K562 (cell line): Measurements from ENCODE around the gene KRT36. TPM values are rescaled to one million over a fixed set of nuclear protein-coding genes. Genes with fewer than 3 reads are reported as not detected.

ENCODE experiments used
- E2F6 ChIP-seq, 2 experiments: IDR thresholded peaks; 2 replicates each; pipeline ENCODE4 v1.6.1; 2011; ENCODE audit warnings: borderline replicate concordance in 1 of 2, control low read depth in 1 of 2, low read depth in 1 of 2, low read length in 1 of 2, mild to moderate bottlenecking in 1 of 2, mixed read lengths in 1 of 2, moderate library complexity in 1 of 2; ENCODE audit not compliant: insufficient read depth in 1 of 2, insufficient read length in 1 of 2, poor library complexity in 1 of 2, severe bottlenecking in 1 of 2; ENCODE audit errors: extremely low read depth in 1 of 2
- EHMT2 ChIP-seq: fragments of 450-650 bp; IDR thresholded peaks from 2 replicates; pipeline ENCODE4 v1.6.1; 2018; ENCODE audit warnings: antibody characterized with exemption
- ESRRB ChIP-seq: fragments of 250-450 bp; sonication (Bioruptor Pico); IDR thresholded peaks from 2 replicates; pipeline ENCODE4 v1.5.0; 2020; ENCODE audit warnings: mild to moderate bottlenecking, moderate library complexity, borderline replicate concordance
- GTF2F1 ChIP-seq: IDR thresholded peaks from 2 replicates; pipeline ENCODE4 v1.6.1; 2011; ENCODE audit warnings: low read depth, low read length, improper control_type of control experiment
- HIVEP1 ChIP-seq: fragments of 250-450 bp; sonication (Bioruptor Pico); IDR thresholded peaks from 2 replicates; pipeline ENCODE4 v1.4.0; 2020; ENCODE audit warnings: mild to moderate bottlenecking
- HOXB6 ChIP-seq: fragments of 250-450 bp; sonication (Bioruptor Pico); IDR thresholded peaks from 2 replicates; pipeline ENCODE4 v1.5.1; 2022; ENCODE audit warnings: mild to moderate bottlenecking, borderline replicate concordance
- NR2C1 ChIP-seq, 2 experiments: fragments of 450-650 bp; IDR thresholded peaks; 2 replicates each; pipeline ENCODE4 v1.6.1; 2017; ENCODE audit warnings: mild to moderate bottlenecking in 2 of 2, antibody characterized with exemption in 1 of 2, inconsistent platforms in 1 of 2, missing compliant biosample characterization in 1 of 2, missing genetic modification characterization in 1 of 2
- SOX6 ChIP-seq: fragments of 450-650 bp; IDR thresholded peaks from 2 replicates; pipeline ENCODE4 v1.6.1; 2014; ENCODE audit warnings: mild to moderate bottlenecking
- WHSC1 ChIP-seq: IDR thresholded peaks from one replicate; pipeline ENCODE4 v1.6.1; 2012; ENCODE audit warnings: low read length, control low read depth, inconsistent platforms
- ZNF668 ChIP-seq: fragments of 250-450 bp; sonication (Bioruptor Pico); IDR thresholded peaks from 2 replicates; pipeline ENCODE4 v1.8.0; 2022; ENCODE audit warnings: mild to moderate bottlenecking, inconsistent platforms
- ZNF77 ChIP-seq: fragments of 250-450 bp; sonication (Bioruptor Pico); IDR thresholded peaks from 2 replicates; pipeline ENCODE4 v1.5.0; 2020
- ZNF79 ChIP-seq: fragments of 250-450 bp; sonication (Bioruptor Pico); IDR thresholded peaks from 2 replicates; pipeline ENCODE4 v1.4.0; 2020; ENCODE audit warnings: low read depth, mild to moderate bottlenecking, moderate library complexity
- polyA plus RNA-seq, 8 experiments: library from polyadenylated mRNA; depleted of rRNA in 4 of 8; stranded (reverse) in 5 of 8; unstranded in 3 of 8; fragments of >200 nt; fragmentation: Nextera tagmentation in 2 of 8; fragmentation: Illumina TruSeq in 1 of 8; extraction: Ambion mirVana in 2 of 8; extraction: Trizol in 1 of 8; gene quantifications; 2 replicates each; pipeline versions ENCODE4 v1.2.1 to v1.2.3, GENCODE V29; 2011 to 2014; ENCODE audit warnings: inconsistent platforms in 1 of 8, missing spikeins in 1 of 8
- total RNA-seq, 7 experiments: library from RNA; depleted of rRNA in 6 of 7; stranded (reverse); fragments of >200 nt in 6 of 7; fragmentation: Illumina TruSeq in 2 of 7; extraction: Trizol in 2 of 7; gene quantifications; 2 replicates each; pipeline versions ENCODE4 v1.2.1 to v1.2.3, GENCODE V29; 2011 to 2021; ENCODE audit warnings: low replicate concordance in 1 of 7
- TF ChIP-seq, protein P1 (sequence below): sonication (generic); formaldehyde crosslinking; IDR thresholded peaks from 2 replicates; pipeline ENCODE4 v1.8.0; 2022; ENCODE audit warnings: missing genetic modification reagents, mild to moderate bottlenecking, borderline replicate concordance
- TF ChIP-seq, protein P2 (sequence below): fragments of 200-800 bp; sonication (Bioruptor generic); IDR thresholded peaks from 2 replicates; pipeline ENCODE4 v1.6.1; 2017; ENCODE audit warnings: missing genetic modification characterization, missing compliant biosample characterization
- TF ChIP-seq, protein P3 (sequence below): sonication (generic); formaldehyde crosslinking; IDR thresholded peaks from 2 replicates; pipeline ENCODE4 v1.8.1; 2023; ENCODE audit warnings: mild to moderate bottlenecking, missing genetic modification reagents
- TF ChIP-seq, protein P4 (sequence below): fragments of 450-650 bp; formaldehyde crosslinking; IDR thresholded peaks from 2 replicates; pipeline ENCODE4 v1.4.0; 2022; ENCODE audit warnings: missing genetic modification characterization

Gene KRT36
- total and polyA plus RNA-seq, 9 of the 15 experiments (the other 6 are each of a cell fraction or from before 2014, with no cell fraction given) = 0.04 TPM; not detected in 8

- TF ChIP-seq E2F6 (IDR thresholded peaks at IDR 0.05; ENCODE audit: borderline replicate concordance in 1 of 2, extremely low read depth in 1 of 2, insufficient read depth in 1 of 2, insufficient read length in 1 of 2, low read depth in 1 of 2, low read length in 1 of 2, poor library complexity in 1 of 2, severe bottlenecking in 1 of 2) (peak in 1 of 2 experiments; percentile 57), NR2C1 (IDR thresholded peaks at IDR 0.05) (no peak), NR2C1 (tag; IDR thresholded peaks at IDR 0.05) (0 out of 2 replicates have a peak, but pooled peaks have one; percentile 32), WHSC1 (no peak), GTF2F1 (no peak), ZNF77 (CRISPR knock-in tag) (no peak), ZNF668 (CRISPR knock-in tag) (no peak), ESRRB (CRISPR knock-in tag) (no peak), EHMT2 (peak; percentile 62; the same call in 1 of the 2 replicates), SOX6 (peak; percentile 85), ZNF79 (CRISPR knock-in tag) (0 out of 2 replicates have a peak, but pooled peaks have one; percentile 15), HOXB6 (CRISPR knock-in tag) (0 out of 2 replicates have a peak, but pooled peaks have one; percentile 46), HIVEP1 (CRISPR knock-in tag) (no peak)
- TF ChIP-seq, protein P1, sequence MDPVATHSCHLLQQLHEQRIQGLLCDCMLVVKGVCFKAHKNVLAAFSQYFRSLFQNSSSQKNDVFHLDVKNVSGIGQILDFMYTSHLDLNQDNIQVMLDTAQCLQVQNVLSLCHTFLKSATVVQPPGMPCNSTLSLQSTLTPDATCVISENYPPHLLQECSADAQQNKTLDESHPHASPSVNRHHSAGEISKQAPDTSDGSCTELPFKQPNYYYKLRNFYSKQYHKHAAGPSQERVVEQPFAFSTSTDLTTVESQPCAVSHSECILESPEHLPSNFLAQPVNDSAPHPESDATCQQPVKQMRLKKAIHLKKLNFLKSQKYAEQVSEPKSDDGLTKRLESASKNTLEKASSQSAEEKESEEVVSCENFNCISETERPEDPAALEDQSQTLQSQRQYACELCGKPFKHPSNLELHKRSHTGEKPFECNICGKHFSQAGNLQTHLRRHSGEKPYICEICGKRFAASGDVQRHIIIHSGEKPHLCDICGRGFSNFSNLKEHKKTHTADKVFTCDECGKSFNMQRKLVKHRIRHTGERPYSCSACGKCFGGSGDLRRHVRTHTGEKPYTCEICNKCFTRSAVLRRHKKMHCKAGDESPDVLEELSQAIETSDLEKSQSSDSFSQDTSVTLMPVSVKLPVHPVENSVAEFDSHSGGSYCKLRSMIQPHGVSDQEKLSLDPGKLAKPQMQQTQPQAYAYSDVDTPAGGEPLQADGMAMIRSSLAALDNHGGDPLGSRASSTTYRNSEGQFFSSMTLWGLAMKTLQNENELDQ (CRISPR knock-in tag) = no peak
- TF ChIP-seq, protein P2, sequence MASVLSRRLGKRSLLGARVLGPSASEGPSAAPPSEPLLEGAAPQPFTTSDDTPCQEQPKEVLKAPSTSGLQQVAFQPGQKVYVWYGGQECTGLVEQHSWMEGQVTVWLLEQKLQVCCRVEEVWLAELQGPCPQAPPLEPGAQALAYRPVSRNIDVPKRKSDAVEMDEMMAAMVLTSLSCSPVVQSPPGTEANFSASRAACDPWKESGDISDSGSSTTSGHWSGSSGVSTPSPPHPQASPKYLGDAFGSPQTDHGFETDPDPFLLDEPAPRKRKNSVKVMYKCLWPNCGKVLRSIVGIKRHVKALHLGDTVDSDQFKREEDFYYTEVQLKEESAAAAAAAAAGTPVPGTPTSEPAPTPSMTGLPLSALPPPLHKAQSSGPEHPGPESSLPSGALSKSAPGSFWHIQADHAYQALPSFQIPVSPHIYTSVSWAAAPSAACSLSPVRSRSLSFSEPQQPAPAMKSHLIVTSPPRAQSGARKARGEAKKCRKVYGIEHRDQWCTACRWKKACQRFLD = no peak; the same call in 1 of the 2 replicates
- TF ChIP-seq, protein P3, sequence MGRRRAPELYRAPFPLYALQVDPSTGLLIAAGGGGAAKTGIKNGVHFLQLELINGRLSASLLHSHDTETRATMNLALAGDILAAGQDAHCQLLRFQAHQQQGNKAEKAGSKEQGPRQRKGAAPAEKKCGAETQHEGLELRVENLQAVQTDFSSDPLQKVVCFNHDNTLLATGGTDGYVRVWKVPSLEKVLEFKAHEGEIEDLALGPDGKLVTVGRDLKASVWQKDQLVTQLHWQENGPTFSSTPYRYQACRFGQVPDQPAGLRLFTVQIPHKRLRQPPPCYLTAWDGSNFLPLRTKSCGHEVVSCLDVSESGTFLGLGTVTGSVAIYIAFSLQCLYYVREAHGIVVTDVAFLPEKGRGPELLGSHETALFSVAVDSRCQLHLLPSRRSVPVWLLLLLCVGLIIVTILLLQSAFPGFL = 0 out of 2 replicates have a peak, but pooled peaks have one; percentile 3
- TF ChIP-seq, protein P4, sequence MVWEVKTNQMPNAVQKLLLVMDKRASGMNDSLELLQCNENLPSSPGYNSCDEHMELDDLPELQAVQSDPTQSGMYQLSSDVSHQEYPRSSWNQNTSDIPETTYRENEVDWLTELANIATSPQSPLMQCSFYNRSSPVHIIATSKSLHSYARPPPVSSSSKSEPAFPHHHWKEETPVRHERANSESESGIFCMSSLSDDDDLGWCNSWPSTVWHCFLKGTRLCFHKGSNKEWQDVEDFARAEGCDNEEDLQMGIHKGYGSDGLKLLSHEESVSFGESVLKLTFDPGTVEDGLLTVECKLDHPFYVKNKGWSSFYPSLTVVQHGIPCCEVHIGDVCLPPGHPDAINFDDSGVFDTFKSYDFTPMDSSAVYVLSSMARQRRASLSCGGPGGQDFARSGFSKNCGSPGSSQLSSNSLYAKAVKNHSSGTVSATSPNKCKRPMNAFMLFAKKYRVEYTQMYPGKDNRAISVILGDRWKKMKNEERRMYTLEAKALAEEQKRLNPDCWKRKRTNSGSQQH (CRISPR knock-in tag) = no peak
Observed at GRCh38 chr17:41530062-41531048, 40.6 kb upstream of the KRT36 start (continued).
